GM18519 (cell line): ENCODE measurements around the gene CFAP68.
"Not testable (repeated sequence)": the region's sequence is repeated elsewhere in the genome, so short reads cannot be mapped to it uniquely, and the experiment has no call there.

Experiments used
- ATAC-seq: cut with Tn5 transposase; IDR thresholded peaks from one replicate; pipeline ENCODE4 v1.9.1; 2021; ENCODE audit warnings: mild to moderate bottlenecking, moderate library complexity; ENCODE audit not compliant: unreplicated experiment, low FRiP score

CFAP68 gene

DNA sequence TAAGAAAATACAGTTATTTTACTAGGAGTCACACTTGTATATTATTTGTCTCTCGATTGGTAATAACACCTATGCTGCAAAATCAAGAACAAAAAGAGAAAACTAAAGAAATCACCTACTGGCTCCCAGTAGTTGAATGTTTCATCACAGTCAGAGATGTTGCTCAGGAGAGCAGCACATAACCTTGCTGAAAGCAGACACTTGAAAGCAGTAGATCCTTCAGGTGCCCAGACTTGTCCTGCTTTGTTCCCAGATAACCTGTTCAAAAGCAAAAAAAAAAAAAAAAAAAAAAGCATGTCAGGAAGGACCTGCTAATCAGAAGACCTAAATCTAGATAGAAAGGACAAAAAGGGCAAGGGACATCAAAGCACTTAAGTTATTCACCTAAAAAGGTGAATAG lies 9.2 kb upstream of the CFAP68 start:
- ATAC-seq = no peak

GRCh38 chr11:111870522-111870885 lies 8.8 kb upstream of the CFAP68 start:
- ATAC-seq = peak; percentile 5

DNA sequence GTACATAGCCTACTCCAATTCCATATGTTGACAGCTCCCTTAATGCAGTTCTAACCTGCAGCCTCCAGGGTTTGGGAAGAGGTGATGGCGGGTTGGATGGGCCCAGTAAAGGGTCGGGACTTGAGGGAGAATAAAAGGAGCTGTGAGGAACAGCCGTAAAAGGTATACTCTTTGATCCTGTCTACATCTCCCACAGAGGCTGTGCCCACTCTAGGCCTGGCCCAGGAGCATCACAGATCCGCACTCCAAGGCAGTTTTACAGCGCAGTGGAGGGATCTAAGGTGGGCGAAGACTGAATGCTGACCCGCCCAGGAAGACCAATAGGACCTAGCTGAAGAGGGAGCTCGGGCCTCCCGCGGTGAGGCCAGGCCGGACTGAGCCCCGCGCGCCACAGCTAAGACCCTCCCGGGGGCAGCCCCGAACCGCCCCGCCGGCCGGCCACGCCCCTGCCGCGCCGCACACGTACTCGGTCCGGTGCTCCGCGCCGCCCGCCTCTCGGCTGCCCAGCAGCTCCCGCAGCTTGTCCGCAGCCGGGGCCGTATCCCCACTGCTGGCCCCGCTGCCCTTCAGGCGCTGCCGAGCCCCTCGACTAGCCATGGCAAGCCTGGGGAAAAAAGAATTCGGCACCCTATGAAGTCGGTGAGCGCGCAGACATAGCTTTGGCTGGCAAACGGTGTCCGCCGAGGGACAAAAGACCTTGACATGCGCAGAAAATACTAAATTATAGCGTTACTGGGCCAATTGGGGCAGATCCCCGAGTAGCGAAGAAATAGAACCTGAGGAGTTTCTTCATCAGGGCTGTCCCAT lies 8.3 kb upstream of the CFAP68 start, which contains the start of gene ALG9:
ALG9 (minus strand) TSS at position 696 of the 807 bp plus-strand sequence; CDS start at position 597, 99 bp downstream.
- ATAC-seq = peak; percentile 60

- no peak for ATAC-seq
Observed at GRCh38 chr11:111871693-111872161, 7.6 kb upstream of the CFAP68 start.

GRCh38 chr11:111878385-111878848 lies 924 bp upstream of the CFAP68 start:
- no peak for ATAC-seq

- ATAC-seq = no peak
Observed at GRCh38 chr11:111879637-111879960, 258 bp downstream of the CFAP68 start.

- no peak for ATAC-seq
Observed at GRCh38 chr11:111882202-111882601, 2.9 kb downstream of the CFAP68 start.

DNA sequence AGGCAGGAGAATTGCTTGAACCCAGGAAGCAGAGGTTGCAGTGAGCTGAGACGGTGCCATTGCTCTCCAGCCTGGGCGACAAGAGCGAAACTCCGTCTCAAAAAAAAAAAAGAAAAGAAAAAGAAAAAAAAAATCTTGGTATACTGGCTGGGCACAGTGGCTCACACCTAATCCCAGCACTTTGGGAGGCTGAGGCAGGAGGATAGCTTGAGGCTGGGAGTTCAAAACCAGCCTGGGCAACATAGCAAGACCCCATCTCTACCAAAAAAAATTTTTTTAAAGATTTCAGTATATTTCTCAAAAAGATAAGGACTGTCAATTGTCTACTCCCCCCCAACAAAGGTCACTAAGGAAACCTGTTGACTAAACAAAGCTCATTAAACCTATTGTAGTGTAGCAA lies 5.7 kb downstream of the CFAP68 start:
- not testable (repeated sequence) for ATAC-seq

DNA sequence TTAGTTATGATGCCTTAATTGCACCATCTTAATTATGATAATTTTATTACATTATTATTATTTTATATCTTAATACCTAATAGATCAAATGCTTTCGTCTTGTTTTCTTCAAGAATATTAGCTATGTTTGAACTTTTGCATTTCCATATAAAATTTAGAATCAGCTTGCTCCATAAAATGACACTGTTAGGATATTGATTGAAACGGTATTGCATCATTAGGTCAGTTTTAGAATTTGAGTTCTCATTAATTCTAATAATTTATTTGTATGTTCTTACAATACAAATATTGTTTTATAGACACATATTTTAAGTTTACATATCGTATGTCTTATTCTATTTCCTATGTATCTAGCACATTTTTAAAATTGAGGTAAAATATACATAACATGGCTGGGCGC lies 6.7 kb downstream of the CFAP68 start:
- ATAC-seq = no peak

- no peak for ATAC-seq
Observed at GRCh38 chr11:111886844-111887243, 7.5 kb downstream of the CFAP68 start.

GRCh38 chr11:111905411-111905810 lies 26.1 kb downstream of the CFAP68 start:
- no peak for ATAC-seq

- no peak for ATAC-seq
Observed at GRCh38 chr11:111906680-111907079, 27.3 kb downstream of the CFAP68 start.

GRCh38 chr11:111908639-111909305 lies 29.4 kb downstream of the CFAP68 start:
- ATAC-seq = no peak

DNA sequence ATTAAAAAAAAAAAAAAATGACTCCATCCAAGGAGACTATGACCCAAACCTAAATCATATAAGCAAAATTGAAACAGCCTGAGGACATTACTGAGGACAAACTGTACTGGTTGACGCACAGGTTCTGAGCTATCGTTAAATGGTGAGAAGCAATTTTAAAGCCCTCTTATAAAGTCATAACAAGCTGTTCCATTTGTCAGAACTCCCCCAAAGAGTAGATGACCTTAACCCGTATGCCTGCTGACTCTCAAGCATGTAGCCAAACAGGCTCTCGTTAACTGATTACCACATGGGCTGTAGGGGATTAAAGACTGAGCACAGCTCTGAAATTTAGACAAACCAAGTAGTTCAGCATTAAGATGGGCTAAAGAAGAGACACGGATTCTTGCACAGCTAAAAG lies 30.0 kb downstream of the CFAP68 start:
- no peak for ATAC-seq

DNA sequence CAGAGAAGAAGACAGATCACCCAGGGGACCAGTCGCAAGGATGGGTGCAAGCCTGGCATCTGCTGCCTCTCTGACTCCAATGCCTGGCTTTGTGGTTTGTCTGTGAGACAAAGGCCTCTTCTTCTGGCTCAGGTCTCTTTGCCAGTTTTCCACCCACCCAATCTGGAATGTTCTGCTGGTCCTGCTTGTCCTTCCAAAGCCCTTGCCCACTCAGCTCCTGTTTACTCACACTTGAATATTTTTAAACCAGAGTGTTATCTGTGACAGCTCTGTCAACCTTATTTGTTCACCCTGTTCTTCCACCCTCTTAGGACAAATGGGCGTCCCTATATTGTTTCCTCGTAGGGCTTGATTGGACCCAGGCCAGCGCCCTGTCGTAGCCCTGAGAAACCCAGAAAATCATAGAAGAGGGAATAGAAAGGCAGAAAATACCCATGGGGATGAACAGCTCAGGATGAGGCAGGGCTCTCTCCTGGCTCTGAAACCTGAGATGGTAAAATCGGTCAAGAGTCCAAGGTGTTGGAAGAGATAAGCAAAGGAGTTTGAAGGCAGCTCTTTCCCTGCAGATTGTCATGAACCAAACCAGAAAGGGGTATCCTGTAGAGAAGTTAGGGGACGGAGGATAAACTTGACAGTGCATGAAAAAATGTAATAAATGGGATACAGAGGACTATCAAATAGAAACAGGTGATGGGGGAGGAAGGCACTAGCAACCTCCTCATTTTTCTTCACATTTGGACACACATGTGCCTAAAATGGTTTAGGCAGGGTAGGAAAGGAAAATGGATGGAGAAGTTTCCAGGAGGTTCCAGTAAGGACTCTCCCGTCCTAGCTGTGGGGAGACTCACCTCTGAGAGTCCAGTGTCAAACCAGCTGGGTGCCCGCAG lies 31.6 kb downstream of the CFAP68 start:
- ATAC-seq = no peak

- no peak for ATAC-seq
Observed at GRCh38 chr11:111911563-111912401, 32.4 kb downstream of the CFAP68 start, which contains the start of gene CRYAB. TSS of gene CRYAB (minus strand) at chr11:111911770. CDS start at chr11:111911724, 46 bp downstream.

GRCh38 chr11:111912535-111912934 lies 33.2 kb downstream of the CFAP68 start, which contains the start of gene HSPB2:
TSS of gene HSPB2 (plus strand) at chr11:111912734. CDS start at chr11:111912830, 96 bp downstream.
- no peak for ATAC-seq

GRCh38 chr11:111913031-111913861 lies 33.9 kb downstream of the CFAP68 start:
- no peak for ATAC-seq

- no peak for ATAC-seq
Observed at GRCh38 chr11:111913997-111914396, 34.7 kb downstream of the CFAP68 start.
